ENCODE data around the gene DOK7.

Gene DOK7

DNA sequence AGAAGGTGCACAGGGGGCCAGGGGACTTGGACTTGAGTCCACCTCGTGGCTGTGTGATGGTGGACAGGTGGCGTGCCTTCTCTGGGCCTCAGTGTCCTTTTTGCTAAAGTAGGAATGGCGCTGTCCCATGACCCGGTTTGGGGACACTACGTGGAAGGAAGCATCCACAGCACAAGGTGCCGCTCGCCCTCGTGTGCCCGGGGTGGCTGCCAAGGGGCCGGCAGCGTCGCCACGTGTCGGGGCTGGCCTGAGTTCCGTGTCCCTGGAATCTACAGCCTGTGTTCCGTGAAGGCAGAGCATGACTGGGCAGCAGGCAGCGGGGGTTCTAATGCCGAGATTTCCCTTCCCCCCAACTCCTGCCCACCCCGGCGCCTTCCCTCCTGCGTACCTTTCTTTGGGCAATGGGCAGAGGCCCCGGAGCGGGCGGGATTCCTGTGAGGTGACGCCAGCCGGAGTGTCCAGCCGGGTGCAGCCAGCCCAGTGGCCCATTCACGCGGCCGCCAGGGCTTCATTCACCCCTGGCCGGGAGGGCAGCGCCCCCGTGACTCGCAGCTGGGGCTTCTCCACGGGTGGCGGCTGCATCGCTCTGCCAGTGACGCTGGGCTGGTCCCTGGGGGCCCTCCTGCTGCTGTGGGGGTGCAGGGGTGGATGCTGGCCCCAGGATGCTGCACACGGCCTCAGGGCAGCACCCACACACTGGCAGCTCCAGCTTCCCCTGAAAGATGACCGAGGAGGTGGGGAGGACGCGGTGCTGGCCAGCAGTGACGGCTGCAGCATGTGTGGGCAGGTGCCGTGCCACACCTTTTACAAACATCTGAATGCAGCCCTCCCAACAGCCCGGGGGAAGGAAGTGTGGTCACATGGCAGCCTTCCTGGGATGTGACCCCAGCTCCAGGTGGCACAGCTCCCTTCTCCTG, 21.2 kb downstream of the DOK7 start:
- Histone ChIP-seq H3K36me3 (ENCODE audit: low read depth) (no peaks in the 10 kb centered on the region), H3K4me3 (ENCODE audit: severe bottlenecking) (peak overlapping the region; percentile 33), H3K4me1 (ENCODE audit: insufficient read depth, poor library complexity, severe bottlenecking) (peaks cover 8% of the 10 kb centered on the region), H3K9me3 (ENCODE audit: severe bottlenecking) (no peaks in the 10 kb centered on the region), H3K27ac (ENCODE audit: poor library complexity, severe bottlenecking) (peak overlapping the region; percentile 83), H3K27me3 (ENCODE audit: insufficient read depth, poor library complexity, severe bottlenecking) (no peaks in the 10 kb centered on the region)
- peak; percentile 73 for ATAC-seq (ENCODE audit: low read depth)
- TF ChIP-seq, protein P1, sequence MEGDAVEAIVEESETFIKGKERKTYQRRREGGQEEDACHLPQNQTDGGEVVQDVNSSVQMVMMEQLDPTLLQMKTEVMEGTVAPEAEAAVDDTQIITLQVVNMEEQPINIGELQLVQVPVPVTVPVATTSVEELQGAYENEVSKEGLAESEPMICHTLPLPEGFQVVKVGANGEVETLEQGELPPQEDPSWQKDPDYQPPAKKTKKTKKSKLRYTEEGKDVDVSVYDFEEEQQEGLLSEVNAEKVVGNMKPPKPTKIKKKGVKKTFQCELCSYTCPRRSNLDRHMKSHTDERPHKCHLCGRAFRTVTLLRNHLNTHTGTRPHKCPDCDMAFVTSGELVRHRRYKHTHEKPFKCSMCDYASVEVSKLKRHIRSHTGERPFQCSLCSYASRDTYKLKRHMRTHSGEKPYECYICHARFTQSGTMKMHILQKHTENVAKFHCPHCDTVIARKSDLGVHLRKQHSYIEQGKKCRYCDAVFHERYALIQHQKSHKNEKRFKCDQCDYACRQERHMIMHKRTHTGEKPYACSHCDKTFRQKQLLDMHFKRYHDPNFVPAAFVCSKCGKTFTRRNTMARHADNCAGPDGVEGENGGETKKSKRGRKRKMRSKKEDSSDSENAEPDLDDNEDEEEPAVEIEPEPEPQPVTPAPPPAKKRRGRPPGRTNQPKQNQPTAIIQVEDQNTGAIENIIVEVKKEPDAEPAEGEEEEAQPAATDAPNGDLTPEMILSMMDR (IDR thresholded peaks at IDR 0.05; ENCODE audit: poor library complexity, severe bottlenecking): no peak
- DNase-seq (ENCODE audit: low spot score): peak; percentile 91

DNA sequence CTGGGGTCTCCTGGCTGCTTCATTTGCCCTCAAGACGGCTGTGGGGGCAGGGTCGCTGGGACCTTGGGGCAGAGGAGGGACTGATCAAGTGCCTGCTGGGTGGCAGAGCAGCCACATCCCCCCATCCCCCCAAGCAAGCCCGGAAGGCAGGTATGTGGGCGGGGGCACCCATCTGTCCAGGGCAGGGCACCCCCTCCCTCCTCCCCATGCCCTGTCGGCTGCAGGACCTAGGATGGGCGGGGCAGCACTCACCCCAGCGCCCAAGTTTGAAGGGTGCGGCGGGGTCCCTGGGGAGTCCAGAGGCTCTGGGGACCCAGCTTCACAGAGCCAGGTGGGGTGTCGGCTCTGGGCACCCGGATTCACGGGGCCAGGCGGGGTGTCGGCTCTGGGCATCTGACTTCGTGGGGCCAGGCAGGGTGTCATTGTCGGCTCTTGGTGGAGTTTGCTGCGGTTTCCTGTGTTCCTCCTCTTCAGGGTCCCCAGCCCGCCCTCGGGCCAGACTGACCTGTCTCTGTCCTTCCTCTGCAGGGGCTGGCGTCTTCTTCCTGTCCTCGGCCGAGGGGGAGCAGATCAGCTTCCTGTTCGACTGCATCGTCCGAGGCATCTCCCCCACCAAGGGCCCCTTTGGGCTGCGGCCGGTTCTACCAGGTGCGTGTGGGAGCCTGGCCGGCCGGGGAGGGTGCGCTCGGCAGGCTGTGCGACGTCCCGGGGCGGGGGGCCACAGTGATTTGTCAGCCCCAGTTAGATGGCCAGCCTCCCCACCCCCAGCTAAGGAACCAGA, 22.1 kb downstream of the DOK7 start:
- H3K4me1 ChIP-seq (ENCODE audit: insufficient read depth, poor library complexity, severe bottlenecking): peaks cover 8% of the 10 kb centered on the region
- H3K4me3 ChIP-seq (ENCODE audit: severe bottlenecking): peak overlapping the region; percentile 33
- no peaks in the 10 kb centered on the region for H3K9me3 ChIP-seq (ENCODE audit: severe bottlenecking)
- ATAC-seq (ENCODE audit: low read depth) (peak; percentile 38), DNase-seq (ENCODE audit: low spot score) (no peak)
- no peaks in the 10 kb centered on the region for H3K27me3 ChIP-seq (ENCODE audit: insufficient read depth, poor library complexity, severe bottlenecking)
- no peaks in the 10 kb centered on the region for H3K36me3 ChIP-seq (ENCODE audit: low read depth)
- H3K27ac ChIP-seq (ENCODE audit: poor library complexity, severe bottlenecking): peak overlapping the region; percentile 83
- TF ChIP-seq, protein P1 (IDR thresholded peaks at IDR 0.05; ENCODE audit: poor library complexity, severe bottlenecking): no peak

DNA sequence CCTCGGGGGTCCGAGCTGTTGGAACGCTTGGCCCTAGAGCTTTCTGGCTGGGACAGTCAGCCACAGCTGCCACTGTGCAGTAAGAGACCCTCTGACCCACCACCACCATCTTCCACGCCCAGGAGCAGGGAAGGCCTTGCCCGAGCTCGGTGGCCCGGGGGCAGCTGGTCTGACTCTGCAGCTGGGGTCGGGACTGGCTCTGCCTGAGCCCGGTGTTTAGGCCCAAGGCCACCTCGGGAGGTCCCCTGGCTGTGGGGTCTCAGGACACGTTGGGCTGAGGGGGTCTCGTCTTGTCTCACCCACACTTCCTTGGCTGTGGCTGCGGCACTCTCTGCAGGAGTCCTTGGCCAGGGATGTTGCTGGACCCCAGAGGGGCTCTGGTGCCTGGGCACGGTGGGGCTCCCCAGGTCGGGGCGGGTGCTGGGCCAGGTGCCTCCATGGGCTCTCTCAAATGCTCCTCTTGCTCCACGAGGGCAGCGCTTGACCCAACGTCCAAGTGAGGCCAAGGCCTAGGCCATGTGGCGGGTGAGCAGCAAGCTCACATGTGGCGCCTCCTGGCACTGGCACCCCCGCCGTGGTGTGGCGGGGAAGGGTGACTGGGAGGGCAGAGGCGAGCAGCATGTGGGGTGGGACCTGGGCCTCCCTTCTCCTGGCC, 22.9 kb downstream of the DOK7 start:
- peak overlapping the region; percentile 83 for H3K27ac ChIP-seq (ENCODE audit: poor library complexity, severe bottlenecking)
- H3K36me3 ChIP-seq (ENCODE audit: low read depth): no peaks in the 10 kb centered on the region
- peak overlapping the region; percentile 33 for H3K4me3 ChIP-seq (ENCODE audit: severe bottlenecking)
- TF ChIP-seq, protein P1 (IDR thresholded peaks at IDR 0.05; ENCODE audit: poor library complexity, severe bottlenecking): no peak
- no peaks in the 10 kb centered on the region for H3K9me3 ChIP-seq (ENCODE audit: severe bottlenecking)
- H3K4me1 ChIP-seq (ENCODE audit: insufficient read depth, poor library complexity, severe bottlenecking): peaks cover 8% of the 10 kb centered on the region
- DNase-seq (ENCODE audit: low spot score) (no peak), ATAC-seq (ENCODE audit: low read depth) (no peak)
- H3K27me3 ChIP-seq (ENCODE audit: insufficient read depth, poor library complexity, severe bottlenecking): no peaks in the 10 kb centered on the region

DNA sequence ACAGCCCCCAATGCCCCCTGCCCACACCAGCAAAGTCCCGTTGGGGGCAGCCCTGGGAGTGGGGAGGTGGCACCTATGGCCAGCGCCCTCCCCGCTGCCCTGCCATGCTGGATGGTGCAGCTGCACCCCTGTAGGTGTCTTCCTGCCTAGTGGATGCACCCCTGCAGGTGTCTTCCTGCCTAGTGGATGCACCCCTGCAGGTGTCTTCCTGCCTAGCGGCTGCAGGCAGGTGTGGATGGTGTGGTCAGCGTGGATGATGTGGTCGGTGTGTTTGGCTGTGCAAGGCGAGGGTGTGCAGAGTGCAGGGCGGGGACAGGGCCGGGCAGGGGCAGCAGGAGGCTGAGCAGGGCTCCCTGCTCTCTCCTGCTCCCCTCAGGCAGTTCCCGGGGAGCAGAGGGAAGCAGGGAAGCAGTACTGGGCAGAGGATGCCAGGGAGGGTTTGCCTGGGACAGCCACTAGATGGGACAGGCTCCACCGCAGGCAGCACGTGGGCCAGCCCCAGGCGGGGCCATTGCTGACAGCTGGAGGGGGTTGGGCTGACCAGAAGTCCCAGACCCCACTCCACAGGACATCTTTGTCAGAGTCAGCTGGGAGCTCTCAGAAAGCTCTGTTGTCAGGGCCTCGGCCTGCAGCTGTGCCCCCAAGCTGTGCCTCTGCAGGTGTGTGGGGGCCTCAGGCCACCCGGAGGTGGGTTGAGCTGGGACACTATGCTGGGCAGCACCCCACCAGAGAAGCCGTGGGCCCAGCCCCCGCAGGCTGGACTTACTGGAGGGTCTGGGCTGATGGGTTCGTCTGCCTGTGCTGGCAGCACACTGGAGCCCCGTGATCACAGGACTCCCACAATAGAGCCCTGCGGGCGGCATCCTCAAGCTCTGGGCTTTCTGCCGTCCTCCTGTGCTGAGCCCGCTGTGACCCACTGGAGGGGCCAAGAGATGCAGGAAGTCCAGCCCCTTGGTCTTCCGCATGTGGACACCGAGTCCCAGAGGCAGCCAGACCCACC, 23.7 kb downstream of the DOK7 start:
- no peak overlapping the region for H3K27ac ChIP-seq (ENCODE audit: poor library complexity, severe bottlenecking)
- TF ChIP-seq, protein P1 (IDR thresholded peaks at IDR 0.05; ENCODE audit: poor library complexity, severe bottlenecking): no peak
- DNase-seq (ENCODE audit: low spot score) (no peak), ATAC-seq (ENCODE audit: low read depth) (0 out of 3 replicates have a peak, but pooled peaks have one; percentile 5)
- no peak overlapping the region for H3K4me3 ChIP-seq (ENCODE audit: severe bottlenecking)
- H3K9me3 ChIP-seq (ENCODE audit: severe bottlenecking): no peaks in the 10 kb centered on the region
- no peaks in the 10 kb centered on the region for H3K36me3 ChIP-seq (ENCODE audit: low read depth)
- no peaks in the 10 kb centered on the region for H3K27me3 ChIP-seq (ENCODE audit: insufficient read depth, poor library complexity, severe bottlenecking)
- H3K4me1 ChIP-seq (ENCODE audit: insufficient read depth, poor library complexity, severe bottlenecking): peaks cover 8% of the 10 kb centered on the region

Measured in RWPE2 (cell line).